GM23338 (cell line): Measurements from ENCODE around the gene NINJ2. TPM values are rescaled to one million over a fixed set of nuclear protein-coding genes. Genes with fewer than 3 reads are reported as not detected.

ENCODE experiments used
- ATAC-seq: fragments of 200-7000 bp; cut with Tn5 transposase; 3 replicates; pipeline ENCODE4 v1.9.1; 2020
- DNase-seq: peaks from one replicate; pipeline ENCODE4 v3.0.0-alpha.2; 2015; ENCODE audit warnings: low spot score
- H2AFZ ChIP-seq: fragments of 200-600 bp; sonication (generic); 2 replicates; pipeline ENCODE4 v1.8.0; 2016; ENCODE audit warnings: antibody characterized with exemption, mild to moderate bottlenecking, moderate library complexity
- H3F3A ChIP-seq: fragments of 200-600 bp; sonication (generic); replicated peaks from 2 replicates; pipeline ENCODE4 v1.8.0; 2017; ENCODE audit warnings: antibody characterized with exemption, mixed run types, low read depth
- H3K27ac ChIP-seq: fragments of 200-600 bp; sonication (generic); 2 replicates; pipeline ENCODE4 v1.6.1; 2016; ENCODE audit warnings: low read depth
- H3K27me3 ChIP-seq: fragments of 200-600 bp; sonication (generic); 2 replicates; pipeline ENCODE4 v1.8.0; 2016; ENCODE audit warnings: mild to moderate bottlenecking, mixed run types, moderate library complexity; ENCODE audit not compliant: insufficient read depth
- H3K36me3 ChIP-seq: fragments of 200-600 bp; sonication (generic); 2 replicates; pipeline ENCODE4 v1.8.0; 2016; ENCODE audit warnings: mild to moderate bottlenecking; ENCODE audit not compliant: insufficient read depth
- H3K4me1 ChIP-seq: fragments of 200-600 bp; sonication (generic); 2 replicates; pipeline ENCODE4 v1.8.0; 2016; ENCODE audit warnings: mild to moderate bottlenecking, moderate library complexity; ENCODE audit not compliant: insufficient read depth
- H3K4me2 ChIP-seq: fragments of 200-600 bp; sonication (generic); 2 replicates; pipeline ENCODE4 v1.7.1; 2017; ENCODE audit warnings: mixed run types
- H3K4me3 ChIP-seq: fragments of 200-600 bp; sonication (generic); 2 replicates; pipeline ENCODE4 v1.6.1; 2016; ENCODE audit warnings: mixed run types
- H3K79me2 ChIP-seq: fragments of 200-600 bp; sonication (generic); replicated peaks from 2 replicates; pipeline ENCODE4 v1.8.0; 2017; ENCODE audit warnings: mild to moderate bottlenecking; ENCODE audit not compliant: insufficient read depth
- H3K9me2 ChIP-seq: fragments of 200-600 bp; sonication (generic); 2 replicates; pipeline ENCODE4 v1.8.0; 2017; ENCODE audit not compliant: insufficient read depth
- H4K20me1 ChIP-seq: fragments of 200-600 bp; sonication (generic); replicated peaks from 2 replicates; pipeline ENCODE4 v1.8.0; 2017; ENCODE audit warnings: mild to moderate bottlenecking; ENCODE audit not compliant: insufficient read depth
- H3K27ac Mint-ChIP-seq: 2 replicates; pipeline ENCODE4 v1.8.0; 2020; ENCODE audit warnings: inconsistent platforms, mild to moderate bottlenecking, moderate library complexity, mixed read lengths
- H3K27me3 Mint-ChIP-seq: 3 replicates; pipeline ENCODE4 v1.8.0; 2022; ENCODE audit warnings: low read depth, mild to moderate bottlenecking, moderate library complexity, mixed read lengths, inconsistent platforms; ENCODE audit not compliant: insufficient read depth, poor library complexity
- H3K36me3 Mint-ChIP-seq: 3 replicates; pipeline ENCODE4 v1.8.0; 2021; ENCODE audit warnings: low read depth, mild to moderate bottlenecking, inconsistent platforms, moderate library complexity, mixed read lengths
- H3K4me1 Mint-ChIP-seq: 3 replicates; pipeline ENCODE4 v1.8.0; 2020; ENCODE audit warnings: mild to moderate bottlenecking, inconsistent platforms, mixed read lengths
- H3K4me3 Mint-ChIP-seq: 3 replicates; pipeline ENCODE4 v1.8.0; 2021; ENCODE audit warnings: moderate library complexity, mild to moderate bottlenecking, inconsistent platforms, mixed read lengths
- H3K9me3 Mint-ChIP-seq: 3 replicates; pipeline ENCODE4 v1.8.0; 2020; ENCODE audit warnings: moderate library complexity, mild to moderate bottlenecking, inconsistent platforms, mixed read lengths
- CREB1 ChIP-seq: fragments of 250-450 bp; sonication (Bioruptor Pico); IDR thresholded peaks from 2 replicates; pipeline ENCODE4 v1.5.0; 2020; ENCODE audit warnings: low read depth, mild to moderate bottlenecking, moderate library complexity
- EZH2 ChIP-seq: fragments of 200-600 bp; sonication (generic); IDR thresholded peaks from one replicate; pipeline ENCODE4 v1.8.0; 2017; ENCODE audit warnings: antibody characterized with exemption, mild to moderate bottlenecking, low read depth; ENCODE audit not compliant: unreplicated experiment
- EZH2phosphoT487 ChIP-seq: fragments of 200-600 bp; sonication (generic); IDR thresholded peaks from one replicate; pipeline ENCODE4 v1.8.1; 2018; ENCODE audit warnings: antibody characterized with exemption; ENCODE audit not compliant: unreplicated experiment
- JUNB ChIP-seq: IDR thresholded peaks from one replicate; pipeline ENCODE4 v1.6.1; 2016; ENCODE audit warnings: antibody characterized with exemption; ENCODE audit not compliant: unreplicated experiment
- NANOG ChIP-seq: IDR thresholded peaks from 2 replicates; pipeline ENCODE4 v1.6.1; 2016; ENCODE audit warnings: antibody characterized with exemption, borderline replicate concordance
- POLR2AphosphoS5 ChIP-seq: IDR thresholded peaks from 2 replicates; pipeline ENCODE4 v1.6.1; 2016; ENCODE audit warnings: antibody characterized with exemption, low read depth
- STAT1 ChIP-seq: IDR thresholded peaks from one replicate; pipeline ENCODE4 v1.6.1; 2016; ENCODE audit warnings: antibody characterized with exemption; ENCODE audit not compliant: unreplicated experiment
- ZNF114 ChIP-seq: fragments of 250-450 bp; sonication (Bioruptor Pico); IDR thresholded peaks from 2 replicates; pipeline ENCODE4 v1.5.0; 2020; ENCODE audit warnings: mild to moderate bottlenecking, moderate library complexity
- ZNF331 ChIP-seq: fragments of 250-450 bp; sonication (Bioruptor Pico); IDR thresholded peaks from 2 replicates; pipeline ENCODE4 v1.5.0; 2020; ENCODE audit warnings: low read depth, mild to moderate bottlenecking, moderate library complexity
- polyA plus RNA-seq: library from polyadenylated mRNA; unstranded; fragments of >200 nt; fragmentation: Nextera tagmentation; extraction: Ambion mirVana; gene quantifications from 2 replicates; pipeline ENCODE4 v1.2.1, GENCODE V29; 2016
- total RNA-seq: library from RNA; depleted of rRNA; stranded (reverse); fragments of >200 nt; shearing (Covaris generic); gene quantifications from 2 replicates; pipeline ENCODE4 v1.2.3, GENCODE V29; 2014
- TF ChIP-seq, protein P1 (sequence below): IDR thresholded peaks from 2 replicates; pipeline ENCODE4 v1.6.1; 2016; ENCODE audit warnings: antibody characterized with exemption
- TF ChIP-seq, protein P2 (sequence below): fragments of 250-450 bp; sonication (Bioruptor Pico); IDR thresholded peaks from 2 replicates; pipeline ENCODE4 v1.5.0; 2020; ENCODE audit warnings: mild to moderate bottlenecking, moderate library complexity
- TF ChIP-seq, protein P3 (sequence below): IDR thresholded peaks from one replicate; pipeline ENCODE4 v1.6.1; 2018; ENCODE audit warnings: antibody characterized with exemption; ENCODE audit not compliant: unreplicated experiment
- TF ChIP-seq, protein P4 (sequence below), 2 experiments: fragments of 200-600 bp in 1 of 2; sonication (generic) in 1 of 2; conservative IDR thresholded peaks; 2 replicates each; pipeline versions ENCODE4 v1.5.1 to v1.6.1; 2016 to 2017; ENCODE audit warnings: antibody characterized with exemption in 2 of 2, low read depth in 2 of 2, mild to moderate bottlenecking in 2 of 2, moderate library complexity in 1 of 2

The NINJ2 gene
- total and polyA plus RNA-seq, 2 experiments from 2014 or later, result 0.94 to 2.6 TPM

DNA sequence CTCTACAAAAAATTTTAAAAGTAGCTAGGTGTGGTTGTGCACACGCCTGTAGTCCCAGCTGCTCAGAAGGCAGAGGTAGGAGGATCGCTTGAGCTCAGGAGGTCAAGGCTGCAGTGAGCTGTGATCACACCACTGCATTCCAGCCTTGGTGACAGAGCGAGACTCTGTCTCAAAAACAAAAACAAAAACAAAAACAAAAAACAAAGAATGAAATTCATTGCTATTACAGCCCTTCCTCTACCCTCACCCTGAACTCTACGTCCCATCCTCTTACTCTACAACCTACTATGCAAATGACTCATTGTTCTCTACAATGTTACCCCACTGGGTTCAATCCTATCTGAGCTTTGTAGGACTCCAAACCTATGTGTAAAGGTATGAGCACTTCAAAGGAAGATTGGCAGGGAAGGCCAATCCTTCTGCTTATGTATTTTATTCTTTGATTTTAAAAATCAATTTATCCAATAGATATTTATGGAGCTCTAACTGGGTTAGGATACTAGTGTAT, 39.3 kb downstream of the NINJ2 start:
- Histone ChIP-seq H3K9me2 (no peaks in the 10 kb centered on the region), H3K4me1 (peaks cover 20% of the 10 kb centered on the region), H3F3A (peaks cover 5% of the 10 kb centered on the region; the same call in 1 of the 2 replicates), H3K4me3 (no peak overlapping the region), H3K79me2 (no peaks in the 10 kb centered on the region), H3K27ac (no peak overlapping the region), H3K4me2 (peak overlapping the region; percentile 65; the same call in 1 of the 2 replicates), H2AFZ (no peak overlapping the region), H3K27me3 (no peaks in the 10 kb centered on the region), H3K36me3 (no peaks in the 10 kb centered on the region), H4K20me1 (no peaks in the 10 kb centered on the region)
- H3K36me3 Mint-ChIP-seq, result no peaks in the 10 kb centered on the region
- ATAC-seq, result peak; percentile 88
- H3K4me3 Mint-ChIP-seq, result no peak overlapping the region
- no peak overlapping the region for H3K27ac Mint-ChIP-seq
- DNase-seq, result peak; percentile 67
- H3K9me3 Mint-ChIP-seq, result no peaks in the 10 kb centered on the region; the same call in 2 of the 3 replicates
- peaks cover 9% of the 10 kb centered on the region for H3K27me3 Mint-ChIP-seq
- H3K4me1 Mint-ChIP-seq, result peaks cover 26% of the 10 kb centered on the region
- TF ChIP-seq JUNB (no peak), POLR2AphosphoS5 (no peak), STAT1 (no peak), EZH2 (no peak), ZNF331 (no peak), ZNF114 (CRISPR knock-in tag) (no peak), EZH2phosphoT487 (no peak), CREB1 (CRISPR knock-in tag) (no peak), NANOG (no peak)
- TF ChIP-seq, protein P1, sequence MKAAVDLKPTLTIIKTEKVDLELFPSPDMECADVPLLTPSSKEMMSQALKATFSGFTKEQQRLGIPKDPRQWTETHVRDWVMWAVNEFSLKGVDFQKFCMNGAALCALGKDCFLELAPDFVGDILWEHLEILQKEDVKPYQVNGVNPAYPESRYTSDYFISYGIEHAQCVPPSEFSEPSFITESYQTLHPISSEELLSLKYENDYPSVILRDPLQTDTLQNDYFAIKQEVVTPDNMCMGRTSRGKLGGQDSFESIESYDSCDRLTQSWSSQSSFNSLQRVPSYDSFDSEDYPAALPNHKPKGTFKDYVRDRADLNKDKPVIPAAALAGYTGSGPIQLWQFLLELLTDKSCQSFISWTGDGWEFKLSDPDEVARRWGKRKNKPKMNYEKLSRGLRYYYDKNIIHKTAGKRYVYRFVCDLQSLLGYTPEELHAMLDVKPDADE, result no peak
- TF ChIP-seq, protein P2, sequence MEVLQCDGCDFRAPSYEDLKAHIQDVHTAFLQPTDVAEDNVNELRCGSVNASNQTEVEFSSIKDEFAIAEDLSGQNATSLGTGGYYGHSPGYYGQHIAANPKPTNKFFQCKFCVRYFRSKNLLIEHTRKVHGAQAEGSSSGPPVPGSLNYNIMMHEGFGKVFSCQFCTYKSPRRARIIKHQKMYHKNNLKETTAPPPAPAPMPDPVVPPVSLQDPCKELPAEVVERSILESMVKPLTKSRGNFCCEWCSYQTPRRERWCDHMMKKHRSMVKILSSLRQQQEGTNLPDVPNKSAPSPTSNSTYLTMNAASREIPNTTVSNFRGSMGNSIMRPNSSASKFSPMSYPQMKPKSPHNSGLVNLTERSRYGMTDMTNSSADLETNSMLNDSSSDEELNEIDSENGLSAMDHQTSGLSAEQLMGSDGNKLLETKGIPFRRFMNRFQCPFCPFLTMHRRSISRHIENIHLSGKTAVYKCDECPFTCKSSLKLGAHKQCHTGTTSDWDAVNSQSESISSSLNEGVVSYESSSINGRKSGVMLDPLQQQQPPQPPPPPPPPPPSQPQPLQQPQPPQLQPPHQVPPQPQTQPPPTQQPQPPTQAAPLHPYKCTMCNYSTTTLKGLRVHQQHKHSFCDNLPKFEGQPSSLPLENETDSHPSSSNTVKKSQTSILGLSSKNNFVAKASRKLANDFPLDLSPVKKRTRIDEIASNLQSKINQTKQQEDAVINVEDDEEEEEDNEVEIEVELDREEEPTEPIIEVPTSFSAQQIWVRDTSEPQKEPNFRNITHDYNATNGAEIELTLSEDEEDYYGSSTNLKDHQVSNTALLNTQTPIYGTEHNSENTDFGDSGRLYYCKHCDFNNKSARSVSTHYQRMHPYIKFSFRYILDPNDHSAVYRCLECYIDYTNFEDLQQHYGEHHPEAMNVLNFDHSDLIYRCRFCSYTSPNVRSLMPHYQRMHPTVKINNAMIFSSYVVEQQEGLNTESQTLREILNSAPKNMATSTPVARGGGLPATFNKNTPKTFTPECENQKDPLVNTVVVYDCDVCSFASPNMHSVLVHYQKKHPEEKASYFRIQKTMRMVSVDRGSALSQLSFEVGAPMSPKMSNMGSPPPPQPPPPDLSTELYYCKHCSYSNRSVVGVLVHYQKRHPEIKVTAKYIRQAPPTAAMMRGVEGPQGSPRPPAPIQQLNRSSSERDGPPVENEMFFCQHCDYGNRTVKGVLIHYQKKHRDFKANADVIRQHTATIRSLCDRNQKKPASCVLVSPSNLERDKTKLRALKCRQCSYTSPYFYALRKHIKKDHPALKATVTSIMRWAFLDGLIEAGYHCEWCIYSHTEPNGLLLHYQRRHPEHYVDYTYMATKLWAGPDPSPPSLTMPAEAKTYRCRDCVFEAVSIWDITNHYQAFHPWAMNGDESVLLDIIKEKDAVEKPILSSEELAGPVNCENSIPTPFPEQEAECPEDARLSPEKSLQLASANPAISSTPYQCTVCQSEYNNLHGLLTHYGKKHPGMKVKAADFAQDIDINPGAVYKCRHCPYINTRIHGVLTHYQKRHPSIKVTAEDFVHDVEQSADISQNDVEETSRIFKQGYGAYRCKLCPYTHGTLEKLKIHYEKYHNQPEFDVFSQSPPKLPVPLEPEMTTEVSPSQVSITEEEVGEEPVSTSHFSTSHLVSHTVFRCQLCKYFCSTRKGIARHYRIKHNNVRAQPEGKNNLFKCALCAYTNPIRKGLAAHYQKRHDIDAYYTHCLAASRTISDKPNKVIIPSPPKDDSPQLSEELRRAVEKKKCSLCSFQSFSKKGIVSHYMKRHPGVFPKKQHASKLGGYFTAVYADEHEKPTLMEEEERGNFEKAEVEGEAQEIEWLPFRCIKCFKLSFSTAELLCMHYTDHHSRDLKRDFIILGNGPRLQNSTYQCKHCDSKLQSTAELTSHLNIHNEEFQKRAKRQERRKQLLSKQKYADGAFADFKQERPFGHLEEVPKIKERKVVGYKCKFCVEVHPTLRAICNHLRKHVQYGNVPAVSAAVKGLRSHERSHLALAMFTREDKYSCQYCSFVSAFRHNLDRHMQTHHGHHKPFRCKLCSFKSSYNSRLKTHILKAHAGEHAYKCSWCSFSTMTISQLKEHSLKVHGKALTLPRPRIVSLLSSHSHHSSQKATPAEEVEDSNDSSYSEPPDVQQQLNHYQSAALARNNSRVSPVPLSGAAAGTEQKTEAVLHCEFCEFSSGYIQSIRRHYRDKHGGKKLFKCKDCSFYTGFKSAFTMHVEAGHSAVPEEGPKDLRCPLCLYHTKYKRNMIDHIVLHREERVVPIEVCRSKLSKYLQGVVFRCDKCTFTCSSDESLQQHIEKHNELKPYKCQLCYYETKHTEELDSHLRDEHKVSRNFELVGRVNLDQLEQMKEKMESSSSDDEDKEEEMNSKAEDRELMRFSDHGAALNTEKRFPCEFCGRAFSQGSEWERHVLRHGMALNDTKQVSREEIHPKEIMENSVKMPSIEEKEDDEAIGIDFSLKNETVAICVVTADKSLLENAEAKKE (CRISPR knock-in tag), result no peak
- TF ChIP-seq, protein P3, sequence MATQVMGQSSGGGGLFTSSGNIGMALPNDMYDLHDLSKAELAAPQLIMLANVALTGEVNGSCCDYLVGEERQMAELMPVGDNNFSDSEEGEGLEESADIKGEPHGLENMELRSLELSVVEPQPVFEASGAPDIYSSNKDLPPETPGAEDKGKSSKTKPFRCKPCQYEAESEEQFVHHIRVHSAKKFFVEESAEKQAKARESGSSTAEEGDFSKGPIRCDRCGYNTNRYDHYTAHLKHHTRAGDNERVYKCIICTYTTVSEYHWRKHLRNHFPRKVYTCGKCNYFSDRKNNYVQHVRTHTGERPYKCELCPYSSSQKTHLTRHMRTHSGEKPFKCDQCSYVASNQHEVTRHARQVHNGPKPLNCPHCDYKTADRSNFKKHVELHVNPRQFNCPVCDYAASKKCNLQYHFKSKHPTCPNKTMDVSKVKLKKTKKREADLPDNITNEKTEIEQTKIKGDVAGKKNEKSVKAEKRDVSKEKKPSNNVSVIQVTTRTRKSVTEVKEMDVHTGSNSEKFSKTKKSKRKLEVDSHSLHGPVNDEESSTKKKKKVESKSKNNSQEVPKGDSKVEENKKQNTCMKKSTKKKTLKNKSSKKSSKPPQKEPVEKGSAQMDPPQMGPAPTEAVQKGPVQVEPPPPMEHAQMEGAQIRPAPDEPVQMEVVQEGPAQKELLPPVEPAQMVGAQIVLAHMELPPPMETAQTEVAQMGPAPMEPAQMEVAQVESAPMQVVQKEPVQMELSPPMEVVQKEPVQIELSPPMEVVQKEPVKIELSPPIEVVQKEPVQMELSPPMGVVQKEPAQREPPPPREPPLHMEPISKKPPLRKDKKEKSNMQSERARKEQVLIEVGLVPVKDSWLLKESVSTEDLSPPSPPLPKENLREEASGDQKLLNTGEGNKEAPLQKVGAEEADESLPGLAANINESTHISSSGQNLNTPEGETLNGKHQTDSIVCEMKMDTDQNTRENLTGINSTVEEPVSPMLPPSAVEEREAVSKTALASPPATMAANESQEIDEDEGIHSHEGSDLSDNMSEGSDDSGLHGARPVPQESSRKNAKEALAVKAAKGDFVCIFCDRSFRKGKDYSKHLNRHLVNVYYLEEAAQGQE, result no peak
- TF ChIP-seq, protein P4, sequence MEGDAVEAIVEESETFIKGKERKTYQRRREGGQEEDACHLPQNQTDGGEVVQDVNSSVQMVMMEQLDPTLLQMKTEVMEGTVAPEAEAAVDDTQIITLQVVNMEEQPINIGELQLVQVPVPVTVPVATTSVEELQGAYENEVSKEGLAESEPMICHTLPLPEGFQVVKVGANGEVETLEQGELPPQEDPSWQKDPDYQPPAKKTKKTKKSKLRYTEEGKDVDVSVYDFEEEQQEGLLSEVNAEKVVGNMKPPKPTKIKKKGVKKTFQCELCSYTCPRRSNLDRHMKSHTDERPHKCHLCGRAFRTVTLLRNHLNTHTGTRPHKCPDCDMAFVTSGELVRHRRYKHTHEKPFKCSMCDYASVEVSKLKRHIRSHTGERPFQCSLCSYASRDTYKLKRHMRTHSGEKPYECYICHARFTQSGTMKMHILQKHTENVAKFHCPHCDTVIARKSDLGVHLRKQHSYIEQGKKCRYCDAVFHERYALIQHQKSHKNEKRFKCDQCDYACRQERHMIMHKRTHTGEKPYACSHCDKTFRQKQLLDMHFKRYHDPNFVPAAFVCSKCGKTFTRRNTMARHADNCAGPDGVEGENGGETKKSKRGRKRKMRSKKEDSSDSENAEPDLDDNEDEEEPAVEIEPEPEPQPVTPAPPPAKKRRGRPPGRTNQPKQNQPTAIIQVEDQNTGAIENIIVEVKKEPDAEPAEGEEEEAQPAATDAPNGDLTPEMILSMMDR (conservative IDR thresholded peaks at IDR 0.05; ENCODE audit: low read depth in 2 of 2), result no peak
